Peyer's patch (tissue), 4 donors: ENCODE results near the gene PCBP3.

Experiments
- POLR2A ChIP-seq, 2 donors: fragments of 450-650 bp; IDR thresholded peaks; one replicate each; pipeline ENCODE4 v1.5.1; 2017; ENCODE audit warnings: antibody characterized with exemption in 2 of 2, mild to moderate bottlenecking in 2 of 2, moderate library complexity in 2 of 2
- TF ChIP-seq, protein P1 (sequence below), 6 experiments: fragments of 450-650 bp in 4 of 6; fragments of 200-600 bp in 2 of 6; sonication (generic) in 1 of 6; IDR thresholded peaks; one replicate each; pipeline ENCODE4 v1.5.1; 2017 to 2019; ENCODE audit warnings: antibody characterized with exemption in 6 of 6, mild to moderate bottlenecking in 3 of 6, moderate library complexity in 1 of 6

DNA sequence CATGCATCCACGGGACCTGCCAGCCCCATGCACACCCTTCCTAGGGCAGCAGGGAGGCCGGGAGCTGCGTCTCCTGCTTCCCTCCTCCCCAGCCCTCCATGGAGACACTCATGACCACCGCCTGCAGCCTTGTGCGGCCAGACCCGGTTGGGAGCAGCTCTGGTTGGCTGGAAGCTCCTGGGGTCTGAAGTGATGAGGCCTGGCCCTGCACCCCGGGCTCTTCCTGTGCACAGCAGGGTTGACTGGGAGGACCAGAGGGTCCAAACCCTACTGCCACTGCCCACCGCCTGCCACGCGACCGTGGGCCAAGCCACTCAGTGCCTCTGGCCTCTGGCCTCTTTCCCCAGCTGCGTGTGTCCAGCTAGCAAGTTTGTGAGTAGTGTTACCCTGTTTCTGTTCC lies 226.9 kb downstream of the PCBP3 start:
- TF ChIP-seq POLR2A (IDR thresholded peaks at IDR 0.05): no peak
- TF ChIP-seq, protein P1, sequence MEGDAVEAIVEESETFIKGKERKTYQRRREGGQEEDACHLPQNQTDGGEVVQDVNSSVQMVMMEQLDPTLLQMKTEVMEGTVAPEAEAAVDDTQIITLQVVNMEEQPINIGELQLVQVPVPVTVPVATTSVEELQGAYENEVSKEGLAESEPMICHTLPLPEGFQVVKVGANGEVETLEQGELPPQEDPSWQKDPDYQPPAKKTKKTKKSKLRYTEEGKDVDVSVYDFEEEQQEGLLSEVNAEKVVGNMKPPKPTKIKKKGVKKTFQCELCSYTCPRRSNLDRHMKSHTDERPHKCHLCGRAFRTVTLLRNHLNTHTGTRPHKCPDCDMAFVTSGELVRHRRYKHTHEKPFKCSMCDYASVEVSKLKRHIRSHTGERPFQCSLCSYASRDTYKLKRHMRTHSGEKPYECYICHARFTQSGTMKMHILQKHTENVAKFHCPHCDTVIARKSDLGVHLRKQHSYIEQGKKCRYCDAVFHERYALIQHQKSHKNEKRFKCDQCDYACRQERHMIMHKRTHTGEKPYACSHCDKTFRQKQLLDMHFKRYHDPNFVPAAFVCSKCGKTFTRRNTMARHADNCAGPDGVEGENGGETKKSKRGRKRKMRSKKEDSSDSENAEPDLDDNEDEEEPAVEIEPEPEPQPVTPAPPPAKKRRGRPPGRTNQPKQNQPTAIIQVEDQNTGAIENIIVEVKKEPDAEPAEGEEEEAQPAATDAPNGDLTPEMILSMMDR (IDR thresholded peaks at IDR 0.05): no peak
